ENCODE results near the gene HS6ST1. TPM values are rescaled to one million over a fixed set of nuclear protein-coding genes. Genes with fewer than 3 reads are reported as not detected.
"Not testable (repeated sequence)": the region's sequence is repeated elsewhere in the genome, so short reads cannot be mapped to it uniquely, and the experiment has no call there.

Gene HS6ST1
- total RNA-seq, 3 donors from 2014 or later (not counting 1 experiment from before 2014, with no cell fraction given), result 18.9 to 35.9 (median 28.8) TPM

GRCh38 chr2:128252501-128252900, 66.2 kb downstream of the HS6ST1 start:
- DNase-seq, result no peak

GRCh38 chr2:128252086-128252485, 66.6 kb downstream of the HS6ST1 start:
- H3K4me3 ChIP-seq (ENCODE audit: low read length); H3K9me3 ChIP-seq (ENCODE audit: control insufficient read depth, insufficient read depth, low read length); ATAC-seq; H3K4me1 Mint-ChIP-seq; H3K27ac ChIP-seq (ENCODE audit: low read length); H3K4me1 ChIP-seq (ENCODE audit: control insufficient read depth, insufficient read depth, low read length); H3K36me3 ChIP-seq (ENCODE audit: control insufficient read depth, insufficient read depth, low read length); H3K27me3 Mint-ChIP-seq (ENCODE audit: low read depth in 2 of 2); H3K36me3 Mint-ChIP-seq; DNase-seq; H3K27me3 ChIP-seq (ENCODE audit: control insufficient read depth, insufficient read depth, low read length); H3K27ac Mint-ChIP-seq; intact Hi-C loops (cut with micrococcal nuclease); H3K9me3 Mint-ChIP-seq; H3K4me3 Mint-ChIP-seq: not testable (repeated sequence)
- WGBS (ENCODE audit: insufficient coverage), result 93% methylated on average over 6 of the region's 6 CpGs

More at GRCh38 chr2:128252501-128252900, 66.2 kb downstream of the HS6ST1 start:
- H3K36me3 Mint-ChIP-seq, result no peaks in the 10 kb centered on the region
- Histone ChIP-seq H3K9me3 (ENCODE audit: control insufficient read depth, insufficient read depth, low read length) (no peaks in the 10 kb centered on the region), H3K4me1 (ENCODE audit: control insufficient read depth, insufficient read depth, low read length) (no peaks in the 10 kb centered on the region), H3K36me3 (ENCODE audit: control insufficient read depth, insufficient read depth, low read length) (no peaks in the 10 kb centered on the region), H3K27ac (ENCODE audit: low read length) (no peak overlapping the region), H3K4me3 (ENCODE audit: low read length) (no peak overlapping the region), H3K27me3 (ENCODE audit: control insufficient read depth, insufficient read depth, low read length) (no peaks in the 10 kb centered on the region)
- no peak overlapping the region for H3K4me3 Mint-ChIP-seq
- intact Hi-C loops (cut with micrococcal nuclease), result no loop called here
- H3K9me3 Mint-ChIP-seq, result no peaks in the 10 kb centered on the region
- TF ChIP-seq, protein P1, sequence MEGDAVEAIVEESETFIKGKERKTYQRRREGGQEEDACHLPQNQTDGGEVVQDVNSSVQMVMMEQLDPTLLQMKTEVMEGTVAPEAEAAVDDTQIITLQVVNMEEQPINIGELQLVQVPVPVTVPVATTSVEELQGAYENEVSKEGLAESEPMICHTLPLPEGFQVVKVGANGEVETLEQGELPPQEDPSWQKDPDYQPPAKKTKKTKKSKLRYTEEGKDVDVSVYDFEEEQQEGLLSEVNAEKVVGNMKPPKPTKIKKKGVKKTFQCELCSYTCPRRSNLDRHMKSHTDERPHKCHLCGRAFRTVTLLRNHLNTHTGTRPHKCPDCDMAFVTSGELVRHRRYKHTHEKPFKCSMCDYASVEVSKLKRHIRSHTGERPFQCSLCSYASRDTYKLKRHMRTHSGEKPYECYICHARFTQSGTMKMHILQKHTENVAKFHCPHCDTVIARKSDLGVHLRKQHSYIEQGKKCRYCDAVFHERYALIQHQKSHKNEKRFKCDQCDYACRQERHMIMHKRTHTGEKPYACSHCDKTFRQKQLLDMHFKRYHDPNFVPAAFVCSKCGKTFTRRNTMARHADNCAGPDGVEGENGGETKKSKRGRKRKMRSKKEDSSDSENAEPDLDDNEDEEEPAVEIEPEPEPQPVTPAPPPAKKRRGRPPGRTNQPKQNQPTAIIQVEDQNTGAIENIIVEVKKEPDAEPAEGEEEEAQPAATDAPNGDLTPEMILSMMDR (IDR thresholded peaks at IDR 0.05), result no peak
- peaks cover 0 to 6% of the 10 kb centered on the region in 2 donors for H3K27me3 Mint-ChIP-seq (ENCODE audit: low read depth in 2 of 2)
- no peaks in the 10 kb centered on the region for H3K4me1 Mint-ChIP-seq
- ATAC-seq, result no peak
- WGBS (ENCODE audit: insufficient coverage), result 92% methylated on average over 6 of the region's 6 CpGs
- no peak overlapping the region for H3K27ac Mint-ChIP-seq

- 88% methylated on average over 8 of the region's 8 CpGs for WGBS (ENCODE audit: insufficient coverage)
- TF ChIP-seq, protein P1 (IDR thresholded peaks at IDR 0.05), result no peak
- Mint-ChIP-seq H3K27ac (no peak overlapping the region), H3K36me3 (no peaks in the 10 kb centered on the region), H3K4me1 (no peaks in the 10 kb centered on the region), H3K9me3 (no peaks in the 10 kb centered on the region), H3K27me3 (ENCODE audit: low read depth in 2 of 2) (no peaks in the 10 kb centered on the region), H3K4me3 (no peak overlapping the region)
- Histone ChIP-seq H3K4me1 (ENCODE audit: control insufficient read depth, insufficient read depth, low read length) (no peaks in the 10 kb centered on the region), H3K36me3 (ENCODE audit: control insufficient read depth, insufficient read depth, low read length) (no peaks in the 10 kb centered on the region), H3K27ac (ENCODE audit: low read length) (no peak overlapping the region), H3K27me3 (ENCODE audit: control insufficient read depth, insufficient read depth, low read length) (no peaks in the 10 kb centered on the region), H3K4me3 (ENCODE audit: low read length) (no peak overlapping the region), H3K9me3 (ENCODE audit: control insufficient read depth, insufficient read depth, low read length) (no peaks in the 10 kb centered on the region)
- intact Hi-C loops (cut with micrococcal nuclease), result no loop called here
- no peak for ATAC-seq
- no peak for DNase-seq
These were observed 68.2 kb downstream of the HS6ST1 start for GRCh38 chr2:128250229-128251025.

DNA sequence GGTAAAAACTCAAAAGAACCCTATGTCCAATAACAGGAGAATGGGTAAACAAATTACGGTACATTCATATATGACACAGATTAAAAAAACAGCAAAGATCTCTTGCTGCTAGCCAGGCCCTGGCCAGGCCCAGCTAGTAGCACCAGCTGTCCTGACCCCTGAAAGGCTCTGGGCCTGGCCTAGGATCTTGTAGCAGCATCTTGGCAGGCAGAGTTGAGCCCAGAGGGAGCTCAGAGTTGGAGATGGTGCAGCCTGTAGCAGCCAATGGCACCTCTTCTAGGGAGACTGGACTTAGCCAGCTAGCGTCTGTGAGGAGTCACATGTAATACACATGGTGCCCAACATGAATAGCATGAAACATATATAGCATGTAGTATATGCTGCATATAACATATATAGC, 69.1 kb downstream of the HS6ST1 start:
- Mint-ChIP-seq H3K27ac (no peak overlapping the region), H3K9me3 (no peaks in the 10 kb centered on the region), H3K4me1 (no peaks in the 10 kb centered on the region), H3K4me3 (no peak overlapping the region), H3K27me3 (ENCODE audit: low read depth in 2 of 2) (no peaks in the 10 kb centered on the region), H3K36me3 (no peaks in the 10 kb centered on the region)
- no peak overlapping the region for H3K27ac ChIP-seq (ENCODE audit: low read length)
- H3K4me1 ChIP-seq (ENCODE audit: control insufficient read depth, insufficient read depth, low read length), result no peaks in the 10 kb centered on the region
- no peak overlapping the region for H3K4me3 ChIP-seq (ENCODE audit: low read length)
- intact Hi-C loops (cut with micrococcal nuclease), result no loop called here
- TF ChIP-seq, protein P1 (IDR thresholded peaks at IDR 0.05), result no peak
- DNase-seq (no peak), ATAC-seq (no peak)
- H3K36me3 ChIP-seq (ENCODE audit: control insufficient read depth, insufficient read depth, low read length), result no peaks in the 10 kb centered on the region
- WGBS (ENCODE audit: insufficient coverage), result 94% methylated on average over 2 of the region's 2 CpGs
- H3K27me3 ChIP-seq (ENCODE audit: control insufficient read depth, insufficient read depth, low read length), result no peaks in the 10 kb centered on the region
- H3K9me3 ChIP-seq (ENCODE audit: control insufficient read depth, insufficient read depth, low read length), result no peaks in the 10 kb centered on the region

Data from natural killer cell (primary cell).